ENCODE measurements around the gene COA8. TPM values are rescaled to one million over a fixed set of nuclear protein-coding genes. Genes with fewer than 3 reads are reported as not detected.

Gene COA8
- total and polyA plus RNA-seq, 9 of the 15 experiments (the other 6 are each of a cell fraction or from before 2014, with no cell fraction given): 5.0 to 35.3 (median 25.7) TPM

DNA sequence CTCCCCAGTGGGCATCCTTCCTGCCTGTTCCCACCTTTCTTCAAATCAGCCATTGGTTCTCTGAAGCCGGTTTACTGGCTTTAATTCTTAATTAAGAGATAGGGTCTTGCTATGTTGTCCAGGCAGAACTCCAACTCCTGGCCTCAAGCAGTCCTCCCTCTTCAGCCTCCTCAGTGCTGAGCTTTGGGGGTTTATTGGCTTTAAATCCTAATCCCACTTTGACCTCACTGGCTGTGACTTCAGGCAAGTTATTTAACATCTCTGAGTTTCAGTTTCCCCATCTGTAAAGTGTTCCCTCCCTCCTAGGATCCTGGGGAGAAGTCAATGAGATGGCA, 35.9 kb upstream of the COA8 start (continued):
- TF ChIP-seq ZBTB43 (CRISPR knock-in tag; IDR thresholded peaks at IDR 0.05) (no peak), BCOR (IDR thresholded peaks at IDR 0.05) (peak; percentile 20; the same call in 1 of the 2 replicates), FOXJ3 (CRISPR knock-in tag; IDR thresholded peaks at IDR 0.05) (no peak), BHLHE40 (IDR thresholded peaks at IDR 0.05; ENCODE audit: low read length) (no peak), XRCC3 (IDR thresholded peaks at IDR 0.05) (no peak), SNIP1 (IDR thresholded peaks at IDR 0.05; ENCODE audit: low read depth) (no peak), ZNF121 (CRISPR knock-in tag; conservative IDR thresholded peaks at IDR 0.05) (peak; percentile 91), HNRNPUL1 (IDR thresholded peaks at IDR 0.05; ENCODE audit: low read length) (no peak), POU5F1 (IDR thresholded peaks at IDR 0.05; ENCODE audit: borderline replicate concordance, low read depth, low read length, partially characterized antibody) (no peak)
- TF ChIP-seq, protein P1, sequence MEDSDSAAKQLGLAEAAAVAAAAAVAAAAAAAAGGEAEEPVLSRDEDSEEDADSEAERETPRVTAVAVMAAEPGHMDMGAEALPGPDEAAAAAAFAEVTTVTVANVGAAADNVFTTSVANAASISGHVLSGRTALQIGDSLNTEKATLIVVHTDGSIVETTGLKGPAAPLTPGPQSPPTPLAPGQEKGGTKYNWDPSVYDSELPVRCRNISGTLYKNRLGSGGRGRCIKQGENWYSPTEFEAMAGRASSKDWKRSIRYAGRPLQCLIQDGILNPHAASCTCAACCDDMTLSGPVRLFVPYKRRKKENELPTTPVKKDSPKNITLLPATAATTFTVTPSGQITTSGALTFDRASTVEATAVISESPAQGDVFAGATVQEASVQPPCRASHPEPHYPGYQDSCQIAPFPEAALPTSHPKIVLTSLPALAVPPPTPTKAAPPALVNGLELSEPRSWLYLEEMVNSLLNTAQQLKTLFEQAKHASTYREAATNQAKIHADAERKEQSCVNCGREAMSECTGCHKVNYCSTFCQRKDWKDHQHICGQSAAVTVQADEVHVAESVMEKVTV (CRISPR knock-in tag; IDR thresholded peaks at IDR 0.05): no peak
- TF ChIP-seq, protein P2, sequence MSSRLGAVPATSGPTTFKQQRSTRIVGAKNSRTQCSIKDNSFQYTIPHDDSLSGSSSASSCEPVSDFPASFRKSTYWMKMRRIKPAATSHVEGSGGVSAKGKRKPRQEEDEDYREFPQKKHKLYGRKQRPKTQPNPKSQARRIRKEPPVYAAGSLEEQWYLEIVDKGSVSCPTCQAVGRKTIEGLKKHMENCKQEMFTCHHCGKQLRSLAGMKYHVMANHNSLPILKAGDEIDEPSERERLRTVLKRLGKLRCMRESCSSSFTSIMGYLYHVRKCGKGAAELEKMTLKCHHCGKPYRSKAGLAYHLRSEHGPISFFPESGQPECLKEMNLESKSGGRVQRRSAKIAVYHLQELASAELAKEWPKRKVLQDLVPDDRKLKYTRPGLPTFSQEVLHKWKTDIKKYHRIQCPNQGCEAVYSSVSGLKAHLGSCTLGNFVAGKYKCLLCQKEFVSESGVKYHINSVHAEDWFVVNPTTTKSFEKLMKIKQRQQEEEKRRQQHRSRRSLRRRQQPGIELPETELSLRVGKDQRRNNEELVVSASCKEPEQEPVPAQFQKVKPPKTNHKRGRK (tag; IDR thresholded peaks at IDR 0.05): no peak
- TF ChIP-seq, protein P3, sequence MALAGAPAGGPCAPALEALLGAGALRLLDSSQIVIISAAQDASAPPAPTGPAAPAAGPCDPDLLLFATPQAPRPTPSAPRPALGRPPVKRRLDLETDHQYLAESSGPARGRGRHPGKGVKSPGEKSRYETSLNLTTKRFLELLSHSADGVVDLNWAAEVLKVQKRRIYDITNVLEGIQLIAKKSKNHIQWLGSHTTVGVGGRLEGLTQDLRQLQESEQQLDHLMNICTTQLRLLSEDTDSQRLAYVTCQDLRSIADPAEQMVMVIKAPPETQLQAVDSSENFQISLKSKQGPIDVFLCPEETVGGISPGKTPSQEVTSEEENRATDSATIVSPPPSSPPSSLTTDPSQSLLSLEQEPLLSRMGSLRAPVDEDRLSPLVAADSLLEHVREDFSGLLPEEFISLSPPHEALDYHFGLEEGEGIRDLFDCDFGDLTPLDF (CRISPR knock-in tag; IDR thresholded peaks at IDR 0.05): no peak
